ENCODE data around the gene CDH13. TPM values are rescaled to one million over a fixed set of nuclear protein-coding genes. Genes with fewer than 3 reads are reported as not detected.

CDH13 gene
- total RNA-seq, 2 experiments from 2014 or later, result not detected

DNA sequence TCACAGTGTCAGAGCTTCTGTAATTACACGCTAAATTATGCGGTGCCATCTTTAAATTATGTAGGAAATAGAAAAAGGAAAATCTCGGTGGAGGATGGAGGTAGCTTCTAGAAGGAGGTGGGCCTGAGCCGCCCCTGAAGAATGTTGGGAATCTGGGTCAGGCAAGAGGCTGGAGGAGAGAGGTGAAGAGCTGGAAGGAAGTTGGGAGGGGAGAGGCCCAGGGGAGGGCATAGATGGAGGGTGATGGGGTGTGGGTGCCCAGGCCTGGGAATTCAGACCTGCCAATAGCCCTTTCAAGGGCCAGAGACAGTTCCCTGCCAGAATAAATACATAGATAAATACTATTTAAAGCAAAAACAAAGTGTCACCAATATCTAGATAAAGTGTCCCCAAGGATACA is 766.0 kb downstream of the CDH13 start:
- Mint-ChIP-seq H3K4me3 (no peak overlapping the region), H3K36me3 (no peaks in the 10 kb centered on the region), H3K4me1 (ENCODE audit: low read depth) (no peaks in the 10 kb centered on the region), H3K27ac (no peak overlapping the region), H3K27me3 (no peaks in the 10 kb centered on the region), H3K9me3 (peaks cover 13% of the 10 kb centered on the region)
- ChIA-PET POLR2A (no interaction called here), CTCF (no interaction called here)
- DNase-seq, result no peak
- intact Hi-C loops (cut with micrococcal nuclease), result no loop called here

DNA sequence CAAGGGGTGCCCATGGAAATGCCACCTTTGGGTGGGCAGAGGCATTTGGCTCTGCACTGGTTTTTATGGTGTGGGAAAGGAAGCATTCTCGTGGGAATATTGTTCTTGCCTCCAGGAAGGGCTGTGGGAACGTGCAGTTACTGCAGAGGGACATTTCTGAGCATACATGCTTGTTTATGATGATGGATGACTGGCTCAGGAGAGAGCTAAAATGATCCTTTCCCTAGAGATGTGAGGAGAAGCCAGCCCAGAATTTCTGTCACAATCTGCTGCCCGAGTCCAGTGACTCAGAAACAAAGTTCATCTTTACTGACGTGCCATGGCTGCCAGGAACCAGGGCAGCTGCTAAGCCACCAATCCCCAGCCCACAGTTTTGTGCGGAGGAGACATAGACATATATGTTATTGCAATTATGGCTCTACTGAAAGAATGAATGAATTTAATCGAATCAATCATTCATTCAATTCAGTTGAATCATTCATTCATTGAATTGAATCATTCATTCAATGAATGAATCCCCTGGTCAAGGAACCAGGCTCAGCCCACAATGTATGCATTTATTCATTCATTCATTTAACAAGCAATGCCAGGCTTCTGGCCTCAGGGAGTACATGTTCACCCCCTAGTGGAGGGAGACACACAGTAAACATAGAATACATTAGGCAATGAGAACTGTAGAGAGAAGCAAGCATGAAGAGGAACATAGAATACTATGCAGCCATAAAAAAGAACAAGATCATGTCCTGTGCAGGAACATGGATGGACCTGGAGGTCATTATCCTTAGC is 766.6 kb downstream of the CDH13 start:
- intact Hi-C loops (cut with micrococcal nuclease), result no loop called here
- H3K27me3 Mint-ChIP-seq, result no peaks in the 10 kb centered on the region
- H3K4me1 Mint-ChIP-seq (ENCODE audit: low read depth), result no peaks in the 10 kb centered on the region
- no peaks in the 10 kb centered on the region for H3K36me3 Mint-ChIP-seq
- H3K27ac Mint-ChIP-seq, result no peak overlapping the region
- peaks cover 13% of the 10 kb centered on the region for H3K9me3 Mint-ChIP-seq
- H3K4me3 Mint-ChIP-seq, result no peak overlapping the region
- ChIA-PET POLR2A (no interaction called here), CTCF (no interaction called here)
- DNase-seq, result no peak

- H3K4me1 Mint-ChIP-seq (ENCODE audit: low read depth), result no peaks in the 10 kb centered on the region
- H3K27ac Mint-ChIP-seq, result no peak overlapping the region
- POLR2A ChIA-PET, result no interaction called here
- intact Hi-C loops (cut with micrococcal nuclease), result no loop called here
- no peak overlapping the region for H3K4me3 Mint-ChIP-seq
- CTCF ChIA-PET, result no interaction called here
- H3K27me3 Mint-ChIP-seq, result no peaks in the 10 kb centered on the region
- DNase-seq, result no peak
- H3K9me3 Mint-ChIP-seq, result peaks cover 17% of the 10 kb centered on the region
- H3K36me3 Mint-ChIP-seq, result no peaks in the 10 kb centered on the region
These were observed 771.0 kb downstream of the CDH13 start for GRCh38 chr16:83397601-83398291.

GRCh38 chr16:83400234-83400633 is 773.5 kb downstream of the CDH13 start:
- Mint-ChIP-seq H3K4me1 (ENCODE audit: low read depth) (no peaks in the 10 kb centered on the region), H3K27ac (no peak overlapping the region), H3K9me3 (peaks cover 10% of the 10 kb centered on the region), H3K4me3 (no peak overlapping the region), H3K27me3 (no peaks in the 10 kb centered on the region), H3K36me3 (no peaks in the 10 kb centered on the region)
- ChIA-PET CTCF (no interaction called here), POLR2A (no interaction called here)
- no peak for DNase-seq
- intact Hi-C loops (cut with micrococcal nuclease), result no loop called here

DNA sequence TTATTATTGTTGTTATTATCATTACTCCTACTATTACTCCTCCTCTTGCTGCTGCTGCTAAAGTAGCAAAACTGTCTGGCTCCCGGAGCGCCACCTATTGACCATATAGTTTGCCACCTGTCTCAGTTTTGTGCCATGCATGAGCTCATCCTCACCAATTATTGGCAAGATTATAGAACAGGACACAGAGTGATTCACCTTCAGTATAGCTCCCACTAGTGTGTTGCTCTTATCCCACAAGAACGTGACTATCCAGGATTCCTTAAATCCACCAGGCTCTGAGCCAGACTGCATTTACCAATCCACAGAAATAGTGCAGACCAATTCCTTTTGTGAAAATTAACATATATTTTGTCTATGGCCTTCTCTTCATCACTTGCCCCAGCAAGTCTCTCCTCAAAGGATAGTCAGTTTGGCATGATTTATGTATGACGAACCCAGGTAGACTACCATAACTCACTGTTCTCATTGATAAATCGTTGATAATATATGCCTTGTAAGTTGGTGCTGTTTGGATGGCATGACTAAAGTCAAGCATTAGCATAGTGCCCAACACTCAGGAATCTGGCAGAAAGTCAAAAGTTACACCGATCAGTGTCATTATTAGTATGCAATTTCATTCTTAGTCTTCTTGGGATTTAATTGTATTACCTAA is 775.5 kb downstream of the CDH13 start:
- intact Hi-C loops (cut with micrococcal nuclease), result no loop called here
- Mint-ChIP-seq H3K36me3 (no peaks in the 10 kb centered on the region), H3K27me3 (no peaks in the 10 kb centered on the region), H3K4me1 (ENCODE audit: low read depth) (no peaks in the 10 kb centered on the region), H3K27ac (no peak overlapping the region), H3K9me3 (peaks cover 4% of the 10 kb centered on the region), H3K4me3 (no peak overlapping the region)
- DNase-seq, result no peak
- ChIA-PET POLR2A (no interaction called here), CTCF (no interaction called here)

GRCh38 chr16:83402967-83403366 is 776.2 kb downstream of the CDH13 start:
- no peaks in the 10 kb centered on the region for H3K4me1 Mint-ChIP-seq (ENCODE audit: low read depth)
- no peak overlapping the region for H3K4me3 Mint-ChIP-seq
- no peaks in the 10 kb centered on the region for H3K27me3 Mint-ChIP-seq
- H3K36me3 Mint-ChIP-seq, result no peaks in the 10 kb centered on the region
- no peak overlapping the region for H3K27ac Mint-ChIP-seq
- POLR2A ChIA-PET, result no interaction called here
- intact Hi-C loops (cut with micrococcal nuclease), result no loop called here
- no peak for DNase-seq
- H3K9me3 Mint-ChIP-seq, result peaks cover 4% of the 10 kb centered on the region
- CTCF ChIA-PET, result no interaction called here

DNA sequence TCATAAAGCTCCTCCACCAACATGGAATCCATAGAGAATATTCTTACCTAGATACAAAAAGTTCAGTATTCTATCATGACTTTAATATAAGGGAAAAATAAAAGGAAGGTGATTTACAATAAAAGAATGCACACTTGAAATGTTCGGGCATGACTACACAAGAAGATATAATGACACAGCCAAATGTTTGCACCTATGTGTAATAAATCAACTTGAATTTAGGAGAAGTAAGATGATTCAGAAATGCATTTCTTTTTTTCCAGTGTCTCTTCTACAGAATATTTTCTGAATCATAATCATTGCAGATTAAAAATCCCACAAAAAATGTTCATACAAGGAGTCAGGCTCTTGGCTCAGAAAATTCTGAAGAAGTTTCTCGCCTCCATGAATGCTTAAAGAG is 777.0 kb downstream of the CDH13 start:
- Mint-ChIP-seq H3K4me1 (ENCODE audit: low read depth) (no peaks in the 10 kb centered on the region), H3K4me3 (no peak overlapping the region), H3K27me3 (no peaks in the 10 kb centered on the region), H3K36me3 (no peaks in the 10 kb centered on the region), H3K9me3 (peaks cover 4% of the 10 kb centered on the region), H3K27ac (no peak overlapping the region)
- no peak for DNase-seq
- intact Hi-C loops (cut with micrococcal nuclease), result no loop called here
- ChIA-PET CTCF (no interaction called here), POLR2A (no interaction called here)

- CTCF ChIA-PET, result no interaction called here
- Mint-ChIP-seq H3K4me3 (no peak overlapping the region), H3K36me3 (no peaks in the 10 kb centered on the region), H3K27ac (no peak overlapping the region), H3K9me3 (peaks cover 4% of the 10 kb centered on the region), H3K27me3 (no peaks in the 10 kb centered on the region), H3K4me1 (ENCODE audit: low read depth) (no peaks in the 10 kb centered on the region)
- POLR2A ChIA-PET, result no interaction called here
- DNase-seq, result no peak
- intact Hi-C loops (cut with micrococcal nuclease), result no loop called here
These were observed 777.5 kb downstream of the CDH13 start for GRCh38 chr16:83404261-83404660.

GRCh38 chr16:83407928-83408327 is 781.2 kb downstream of the CDH13 start:
- no peaks in the 10 kb centered on the region for H3K36me3 Mint-ChIP-seq
- POLR2A ChIA-PET, result no interaction called here
- no peak overlapping the region for H3K27ac Mint-ChIP-seq
- H3K4me1 Mint-ChIP-seq (ENCODE audit: low read depth), result no peaks in the 10 kb centered on the region
- H3K4me3 Mint-ChIP-seq, result no peak overlapping the region
- no peaks in the 10 kb centered on the region for H3K9me3 Mint-ChIP-seq
- H3K27me3 Mint-ChIP-seq, result no peaks in the 10 kb centered on the region
- DNase-seq, result no peak
- CTCF ChIA-PET, result no interaction called here
- intact Hi-C loops (cut with micrococcal nuclease), result no loop called here

- Mint-ChIP-seq H3K9me3 (no peaks in the 10 kb centered on the region), H3K4me1 (ENCODE audit: low read depth) (no peaks in the 10 kb centered on the region), H3K4me3 (no peak overlapping the region), H3K27ac (no peak overlapping the region), H3K27me3 (no peaks in the 10 kb centered on the region), H3K36me3 (no peaks in the 10 kb centered on the region)
- intact Hi-C loops (cut with micrococcal nuclease), result no loop called here
- DNase-seq, result no peak
- ChIA-PET CTCF (no interaction called here), POLR2A (no interaction called here)
These were observed 782.6 kb downstream of the CDH13 start for GRCh38 chr16:83409347-83409746.

DNA sequence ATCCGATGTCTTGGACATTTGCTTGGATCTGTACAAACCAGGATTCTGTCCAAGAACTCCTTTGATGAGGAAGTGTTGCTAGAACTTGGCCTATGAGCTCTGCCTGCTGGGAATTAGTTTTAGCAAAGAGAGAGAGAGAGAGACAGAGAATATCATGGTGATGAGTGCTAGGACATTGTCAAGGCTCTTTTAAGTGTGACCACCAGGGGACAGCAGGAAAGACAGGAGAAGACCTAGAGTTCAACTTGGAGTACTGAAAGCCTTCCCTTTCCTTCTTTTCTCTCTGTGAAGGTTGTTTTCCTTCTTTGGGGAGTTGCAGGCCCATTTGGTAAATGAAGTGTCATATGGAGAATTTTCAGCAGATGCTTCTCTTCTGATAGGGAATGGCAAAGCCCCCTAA is 791.8 kb downstream of the CDH13 start:
- no peaks in the 10 kb centered on the region for H3K9me3 Mint-ChIP-seq
- H3K27ac Mint-ChIP-seq, result no peak overlapping the region
- intact Hi-C loops (cut with micrococcal nuclease), result no loop called here
- CTCF ChIA-PET, result no interaction called here
- H3K4me1 Mint-ChIP-seq (ENCODE audit: low read depth), result no peaks in the 10 kb centered on the region
- H3K4me3 Mint-ChIP-seq, result no peak overlapping the region
- H3K27me3 Mint-ChIP-seq, result no peaks in the 10 kb centered on the region
- DNase-seq, result no peak
- POLR2A ChIA-PET, result no interaction called here
- H3K36me3 Mint-ChIP-seq, result no peaks in the 10 kb centered on the region

DNA sequence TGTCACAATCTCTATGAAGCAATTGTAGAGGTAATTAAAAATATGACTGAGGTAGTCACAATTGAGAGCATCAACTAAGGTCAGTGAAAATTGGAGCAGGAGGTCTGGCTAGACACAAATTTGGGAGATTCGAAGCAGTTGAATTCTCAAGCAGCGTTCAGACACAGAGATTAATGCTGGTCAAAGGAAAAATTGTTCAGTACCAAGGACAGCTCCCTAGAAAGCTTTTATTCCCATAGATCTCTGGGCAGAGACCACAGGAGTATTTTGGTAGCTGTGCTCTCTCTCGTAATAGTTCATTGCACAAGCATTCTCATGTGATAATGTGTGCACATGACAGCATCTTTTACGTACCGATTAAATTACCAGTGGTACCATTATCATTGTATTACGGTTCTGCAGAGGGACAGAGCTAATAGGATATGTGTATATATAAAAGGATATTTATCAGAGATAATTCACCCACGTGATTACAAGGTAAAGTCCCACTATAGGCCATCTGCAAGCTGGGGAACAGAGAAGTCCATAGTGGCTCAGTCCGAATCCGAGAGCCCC is 793.5 kb downstream of the CDH13 start:
- Mint-ChIP-seq H3K27me3 (no peaks in the 10 kb centered on the region), H3K4me1 (ENCODE audit: low read depth) (no peaks in the 10 kb centered on the region), H3K27ac (no peak overlapping the region), H3K4me3 (no peak overlapping the region), H3K36me3 (no peaks in the 10 kb centered on the region), H3K9me3 (no peaks in the 10 kb centered on the region)
- intact Hi-C loops (cut with micrococcal nuclease), result no loop called here
- POLR2A ChIA-PET, result no interaction called here
- DNase-seq, result no peak
- CTCF ChIA-PET, result no interaction called here
